ENCODE results near the gene GTPBP1. TPM values are rescaled to one million over a fixed set of nuclear protein-coding genes. Genes with fewer than 3 reads are reported as not detected.

The GTPBP1 gene
- polyA plus RNA-seq, 2 donors: 12.5 to 19.4 TPM

DNA sequence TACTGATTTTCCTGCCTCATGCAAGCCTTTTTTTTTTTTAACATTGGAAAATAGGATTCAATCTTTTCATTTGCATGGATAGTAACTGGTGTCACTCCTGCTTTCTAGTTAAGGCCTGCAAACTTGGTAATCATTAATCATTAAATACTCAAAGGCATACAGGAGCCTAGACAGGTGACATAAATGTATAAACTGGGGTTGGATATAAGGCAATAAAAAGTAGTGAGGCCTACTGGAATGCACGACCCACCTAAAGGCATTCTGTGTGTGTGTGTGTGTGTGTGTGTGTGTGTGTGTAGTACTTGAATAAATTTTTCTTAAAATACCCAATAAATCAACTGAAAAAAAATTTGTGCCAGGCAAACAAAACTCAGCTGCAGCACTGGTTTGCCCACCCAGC is 16.1 kb upstream of the GTPBP1 start:
- Histone ChIP-seq H3K9me3 (ENCODE audit: control insufficient read depth in 2 of 2, insufficient read depth in 1 of 2, low read depth in 1 of 2, low read length in 1 of 2) (no peaks in the 10 kb centered on the region), H3K4me3 (ENCODE audit: low read depth in 1 of 2, low read length in 2 of 2) (no peak overlapping the region), H3K27me3 (ENCODE audit: control insufficient read depth in 1 of 2, insufficient read depth in 2 of 2, low read length in 2 of 2) (no peaks in the 10 kb centered on the region), H3K27ac (ENCODE audit: low read depth in 2 of 2, low read length in 1 of 2) (no peak overlapping the region), H3K36me3 (ENCODE audit: control insufficient read depth in 2 of 2, insufficient read depth in 2 of 2, low read length in 1 of 2) (peaks cover 18 to 26% of the 10 kb centered on the region in 2 donors), H3K4me1 (ENCODE audit: control insufficient read depth in 2 of 2, insufficient read depth in 2 of 2, low read length in 1 of 2) (no peaks in the 10 kb centered on the region)
- 69 to 72% methylated on average over 1 of the region's 1 CpG for WGBS, 2 donors

DNA sequence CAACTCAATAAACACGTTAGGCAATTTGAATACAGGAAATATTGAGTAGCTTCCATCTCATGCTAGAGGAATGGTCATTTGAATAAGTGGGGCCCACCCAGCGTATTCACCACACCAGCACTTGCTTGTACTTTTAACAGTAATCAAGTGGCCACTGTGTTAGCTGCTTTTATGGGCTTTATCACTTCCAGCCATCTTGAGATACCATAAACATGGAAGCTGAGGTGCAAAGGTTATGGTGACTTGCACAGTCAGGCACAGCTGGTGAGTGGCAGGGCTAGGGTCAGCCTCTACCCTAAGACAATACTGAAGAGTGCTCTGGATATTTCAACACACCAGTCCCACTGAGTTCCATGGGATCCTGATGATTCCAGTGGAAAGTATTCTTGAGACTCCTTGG is 11.7 kb upstream of the GTPBP1 start:
- 81 to 87% methylated on average over 2 of the region's 2 CpGs for whole genome bisulfite sequencing, 2 donors
- no peak overlapping the region for H3K27ac ChIP-seq (ENCODE audit: low read depth in 2 of 2, low read length in 1 of 2)
- no peaks in the 10 kb centered on the region for H3K9me3 ChIP-seq (ENCODE audit: control insufficient read depth in 2 of 2, insufficient read depth in 1 of 2, low read depth in 1 of 2, low read length in 1 of 2)
- H3K27me3 ChIP-seq (ENCODE audit: control insufficient read depth in 1 of 2, insufficient read depth in 2 of 2, low read length in 2 of 2): no peaks in the 10 kb centered on the region
- no peak overlapping the region for H3K4me3 ChIP-seq (ENCODE audit: low read depth in 1 of 2, low read length in 2 of 2)
- H3K36me3 ChIP-seq (ENCODE audit: control insufficient read depth in 2 of 2, insufficient read depth in 2 of 2, low read length in 1 of 2): peaks cover 3 to 5% of the 10 kb centered on the region in 2 donors
- peaks cover 4 to 6% of the 10 kb centered on the region in 2 donors for H3K4me1 ChIP-seq (ENCODE audit: control insufficient read depth in 2 of 2, insufficient read depth in 2 of 2, low read length in 1 of 2)

DNA sequence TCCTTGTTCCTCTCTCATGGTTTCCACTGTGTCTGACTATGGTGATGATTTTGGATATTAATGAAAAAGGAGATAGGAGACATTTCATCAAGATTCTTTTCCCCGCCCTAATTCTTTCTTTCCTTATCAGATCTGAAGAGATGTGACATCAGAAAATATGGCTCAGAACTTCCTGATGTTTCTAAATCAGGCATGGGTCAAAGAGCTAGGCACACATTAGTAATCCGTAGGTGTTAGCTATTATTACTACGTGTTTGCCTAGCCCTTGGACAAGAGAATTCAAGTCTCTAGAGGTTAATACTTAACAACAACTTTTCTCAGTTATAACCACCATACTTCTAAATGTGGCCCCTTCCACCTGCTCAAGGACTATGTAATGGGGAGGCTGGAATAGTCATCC is 10.8 kb upstream of the GTPBP1 start:
- peaks cover 0 to 2% of the 10 kb centered on the region in 2 donors for H3K36me3 ChIP-seq (ENCODE audit: control insufficient read depth in 2 of 2, insufficient read depth in 2 of 2, low read length in 1 of 2)
- peak overlapping the region in 1 of 2 donors; percentile 8 for H3K27ac ChIP-seq (ENCODE audit: low read depth in 2 of 2, low read length in 1 of 2)
- H3K9me3 ChIP-seq (ENCODE audit: control insufficient read depth in 2 of 2, insufficient read depth in 1 of 2, low read depth in 1 of 2, low read length in 1 of 2): no peaks in the 10 kb centered on the region
- H3K4me1 ChIP-seq (ENCODE audit: control insufficient read depth in 2 of 2, insufficient read depth in 2 of 2, low read length in 1 of 2): peaks cover 4 to 6% of the 10 kb centered on the region in 2 donors
- no peaks in the 10 kb centered on the region for H3K27me3 ChIP-seq (ENCODE audit: control insufficient read depth in 1 of 2, insufficient read depth in 2 of 2, low read length in 2 of 2)
- 63 to 70% methylated on average over 3 of the region's 3 CpGs for WGBS, 2 donors
- H3K4me3 ChIP-seq (ENCODE audit: low read depth in 1 of 2, low read length in 2 of 2): no peak overlapping the region

DNA sequence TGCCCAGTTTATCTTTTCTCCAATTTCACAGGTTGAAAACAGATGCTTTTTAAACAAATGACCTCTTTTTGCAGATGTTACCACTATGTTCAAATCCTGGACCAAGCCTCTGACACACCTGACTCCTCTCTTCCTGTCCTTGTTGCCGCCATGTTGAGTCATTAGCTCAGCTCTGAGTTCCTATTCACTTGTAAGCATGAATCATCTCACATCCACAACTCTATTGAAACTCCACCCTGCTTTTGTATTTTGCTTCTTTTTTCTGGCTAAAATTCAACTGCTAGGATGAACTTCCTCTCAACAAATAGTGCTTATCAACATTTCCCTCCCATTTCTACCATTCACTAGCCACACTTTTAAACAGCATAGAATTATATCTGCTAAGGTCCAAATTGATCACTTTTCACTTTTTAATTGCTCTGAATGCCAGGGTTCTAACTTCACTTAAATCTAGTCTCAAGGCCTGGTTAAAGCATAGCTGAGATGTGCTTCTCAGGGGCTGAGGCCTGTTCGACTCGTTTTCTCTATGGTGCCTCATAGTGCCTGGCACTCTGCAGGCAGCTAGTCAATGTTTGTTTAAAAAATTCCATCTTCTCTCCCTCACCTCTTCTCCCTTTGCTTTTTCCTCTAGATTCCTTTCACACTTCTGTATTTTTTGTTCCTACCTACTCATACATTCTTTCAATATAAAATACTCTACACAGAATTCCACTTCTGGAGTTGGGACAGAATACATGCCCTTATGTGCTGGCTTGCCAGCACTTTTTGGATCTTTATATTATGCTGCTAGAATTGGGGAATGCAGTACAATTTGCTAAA is 8.9 kb upstream of the GTPBP1 start:
- H3K27ac ChIP-seq (ENCODE audit: low read depth in 2 of 2, low read length in 1 of 2): peak overlapping the region; percentile 86 to 92
- no peaks in the 10 kb centered on the region for H3K9me3 ChIP-seq (ENCODE audit: control insufficient read depth in 2 of 2, insufficient read depth in 1 of 2, low read depth in 1 of 2, low read length in 1 of 2)
- no peaks in the 10 kb centered on the region for H3K27me3 ChIP-seq (ENCODE audit: control insufficient read depth in 1 of 2, insufficient read depth in 2 of 2, low read length in 2 of 2)
- H3K4me3 ChIP-seq (ENCODE audit: low read depth in 1 of 2, low read length in 2 of 2): no peak overlapping the region
- WGBS, 2 donors: 18 to 30% methylated on average over 3 of the region's 3 CpGs
- peaks cover 4 to 6% of the 10 kb centered on the region in 2 donors for H3K4me1 ChIP-seq (ENCODE audit: control insufficient read depth in 2 of 2, insufficient read depth in 2 of 2, low read length in 1 of 2)
- peaks cover 0 to 2% of the 10 kb centered on the region in 2 donors for H3K36me3 ChIP-seq (ENCODE audit: control insufficient read depth in 2 of 2, insufficient read depth in 2 of 2, low read length in 1 of 2)

DNA sequence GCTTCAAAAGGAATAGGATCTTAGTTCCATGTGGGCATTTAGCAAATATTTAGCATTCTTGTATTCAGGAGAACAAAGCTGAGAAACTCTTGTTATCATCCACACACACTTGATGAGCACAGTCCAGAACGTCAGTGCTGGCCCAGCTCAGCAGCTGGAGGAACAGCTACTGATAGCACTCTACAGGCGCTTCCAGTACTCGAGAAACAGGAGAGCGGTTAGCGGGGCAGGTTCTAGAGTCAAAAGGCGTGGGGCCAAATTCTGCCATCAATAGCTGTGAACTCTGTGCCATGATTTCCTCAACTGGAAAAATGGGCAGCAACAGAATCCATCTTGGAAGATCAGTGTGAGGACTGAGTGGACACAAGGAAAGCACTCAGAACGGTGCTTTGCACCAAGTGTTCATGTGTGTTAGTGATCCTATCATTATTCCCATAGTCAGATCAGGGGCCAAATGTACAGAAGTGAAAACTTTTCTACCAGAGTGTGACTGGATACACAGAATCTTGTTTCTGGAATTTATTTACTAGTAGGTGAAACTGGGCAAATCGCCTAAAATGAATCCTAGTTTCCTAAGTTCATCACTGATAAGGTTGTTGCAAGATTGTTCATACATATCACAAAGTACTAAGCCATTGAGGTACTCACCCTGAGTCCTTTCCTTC is 8.2 kb upstream of the GTPBP1 start:
- peak overlapping the region; percentile 83 to 86 for H3K27ac ChIP-seq (ENCODE audit: low read depth in 2 of 2, low read length in 1 of 2)
- WGBS, 2 donors: 57 to 61% methylated on average over 8 of the region's 8 CpGs
- H3K4me1 ChIP-seq (ENCODE audit: control insufficient read depth in 2 of 2, insufficient read depth in 2 of 2, low read length in 1 of 2): peaks cover 4 to 6% of the 10 kb centered on the region in 2 donors
- no peaks in the 10 kb centered on the region for H3K9me3 ChIP-seq (ENCODE audit: control insufficient read depth in 2 of 2, insufficient read depth in 1 of 2, low read depth in 1 of 2, low read length in 1 of 2)
- no peak overlapping the region for H3K4me3 ChIP-seq (ENCODE audit: low read depth in 1 of 2, low read length in 2 of 2)
- peaks cover 0 to 2% of the 10 kb centered on the region in 2 donors for H3K36me3 ChIP-seq (ENCODE audit: control insufficient read depth in 2 of 2, insufficient read depth in 2 of 2, low read length in 1 of 2)
- no peaks in the 10 kb centered on the region for H3K27me3 ChIP-seq (ENCODE audit: control insufficient read depth in 1 of 2, insufficient read depth in 2 of 2, low read length in 2 of 2)

DNA sequence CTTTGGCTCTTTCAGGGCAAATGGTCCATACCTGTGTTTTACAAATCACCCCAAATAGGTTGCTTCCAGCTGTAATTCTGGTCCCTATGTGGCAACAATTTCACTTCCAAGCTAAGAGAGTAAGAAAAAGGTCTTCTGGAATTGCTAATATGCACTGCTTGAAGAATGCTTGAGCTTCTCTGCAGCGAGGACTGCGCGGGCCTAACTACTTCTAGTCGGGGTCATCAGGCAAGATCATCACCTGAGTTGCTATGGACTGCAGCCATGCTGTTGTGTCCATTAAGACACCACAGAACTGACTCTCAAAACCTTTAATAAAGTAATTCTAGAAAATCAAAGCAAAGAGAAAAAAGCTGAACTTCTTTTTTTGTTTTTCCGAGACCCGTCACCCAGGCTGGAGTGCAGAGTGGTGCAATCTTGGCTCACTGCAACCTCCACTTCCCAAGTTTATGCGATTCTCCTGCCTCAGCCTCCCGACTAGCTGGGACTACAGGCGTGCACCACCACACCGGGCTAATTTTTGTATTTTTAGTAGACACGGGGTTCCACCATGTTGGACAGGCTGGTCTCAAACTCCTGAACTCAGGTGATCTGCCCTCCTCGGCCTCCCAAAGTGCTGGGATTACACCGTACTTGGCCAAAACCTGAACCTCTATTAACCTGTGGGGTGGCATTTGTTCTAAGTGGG is 7.2 kb upstream of the GTPBP1 start:
- 92% methylated on average over 13 of the region's 13 CpGs for WGBS, 2 donors
- Histone ChIP-seq H3K36me3 (ENCODE audit: control insufficient read depth in 2 of 2, insufficient read depth in 2 of 2, low read length in 1 of 2) (no peaks in the 10 kb centered on the region), H3K27me3 (ENCODE audit: control insufficient read depth in 1 of 2, insufficient read depth in 2 of 2, low read length in 2 of 2) (no peaks in the 10 kb centered on the region), H3K4me3 (ENCODE audit: low read depth in 1 of 2, low read length in 2 of 2) (peak overlapping the region in 1 of 2 donors; percentile 61), H3K9me3 (ENCODE audit: control insufficient read depth in 2 of 2, insufficient read depth in 1 of 2, low read depth in 1 of 2, low read length in 1 of 2) (no peaks in the 10 kb centered on the region), H3K27ac (ENCODE audit: low read depth in 2 of 2, low read length in 1 of 2) (peak overlapping the region in 1 of 2 donors; percentile 97), H3K4me1 (ENCODE audit: control insufficient read depth in 2 of 2, insufficient read depth in 2 of 2, low read length in 1 of 2) (peaks cover 4 to 6% of the 10 kb centered on the region in 2 donors)

DNA sequence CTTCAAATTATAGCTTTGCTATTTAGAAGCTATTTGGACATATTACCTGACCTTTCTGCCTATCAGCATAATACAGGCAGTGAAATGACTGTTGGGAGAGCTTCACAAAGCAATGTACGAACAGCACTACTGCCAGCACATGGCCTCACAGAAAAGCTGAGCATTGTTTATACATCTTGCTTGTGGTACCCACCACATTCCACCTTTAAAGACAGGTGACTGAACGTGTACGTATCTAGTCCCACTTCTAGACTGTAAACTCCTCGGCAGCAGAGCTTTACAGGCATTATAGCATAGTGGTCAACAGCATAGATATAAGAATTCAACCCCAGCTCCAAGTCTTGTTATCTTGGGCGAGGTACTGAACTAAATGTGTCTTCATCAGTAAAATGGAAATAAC is 6.6 kb upstream of the GTPBP1 start:
- peak overlapping the region; percentile 43 to 97 for H3K27ac ChIP-seq (ENCODE audit: low read depth in 2 of 2, low read length in 1 of 2)
- peaks cover 4 to 6% of the 10 kb centered on the region in 2 donors for H3K4me1 ChIP-seq (ENCODE audit: control insufficient read depth in 2 of 2, insufficient read depth in 2 of 2, low read length in 1 of 2)
- no peaks in the 10 kb centered on the region for H3K9me3 ChIP-seq (ENCODE audit: control insufficient read depth in 2 of 2, insufficient read depth in 1 of 2, low read depth in 1 of 2, low read length in 1 of 2)
- peak overlapping the region in 1 of 2 donors; percentile 61 for H3K4me3 ChIP-seq (ENCODE audit: low read depth in 1 of 2, low read length in 2 of 2)
- H3K27me3 ChIP-seq (ENCODE audit: control insufficient read depth in 1 of 2, insufficient read depth in 2 of 2, low read length in 2 of 2): no peaks in the 10 kb centered on the region
- H3K36me3 ChIP-seq (ENCODE audit: control insufficient read depth in 2 of 2, insufficient read depth in 2 of 2, low read length in 1 of 2): no peaks in the 10 kb centered on the region
- 34 to 41% methylated on average over 5 of the region's 5 CpGs for WGBS, 2 donors

DNA sequence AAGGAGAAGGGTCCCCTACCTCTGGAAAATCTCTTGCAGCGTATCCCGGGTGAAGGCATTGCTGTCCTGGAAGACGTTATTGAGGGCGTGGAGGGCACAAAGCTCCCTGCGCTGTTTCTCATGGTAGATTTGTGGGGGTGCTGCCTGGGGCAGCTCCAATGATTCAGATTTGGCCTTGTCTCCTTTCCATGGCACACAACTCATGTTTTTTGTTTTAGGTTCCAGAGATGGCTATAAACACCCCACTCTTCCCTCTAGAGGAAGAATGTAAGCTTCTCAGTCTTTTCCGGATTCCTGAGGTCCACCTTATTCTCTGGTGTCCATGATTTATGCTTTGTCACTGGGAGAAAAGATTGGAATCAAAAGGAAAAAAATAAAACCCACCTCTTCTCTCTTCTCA is 6.0 kb upstream of the GTPBP1 start:
- H3K4me3 ChIP-seq (ENCODE audit: low read depth in 1 of 2, low read length in 2 of 2): peak overlapping the region; percentile 37 to 61
- no peaks in the 10 kb centered on the region for H3K36me3 ChIP-seq (ENCODE audit: control insufficient read depth in 2 of 2, insufficient read depth in 2 of 2, low read length in 1 of 2)
- 15 to 17% methylated on average over 6 of the region's 6 CpGs for WGBS, 2 donors
- peak overlapping the region; percentile 91 to 97 for H3K27ac ChIP-seq (ENCODE audit: low read depth in 2 of 2, low read length in 1 of 2)
- H3K4me1 ChIP-seq (ENCODE audit: control insufficient read depth in 2 of 2, insufficient read depth in 2 of 2, low read length in 1 of 2): peaks cover 4 to 6% of the 10 kb centered on the region in 2 donors
- no peaks in the 10 kb centered on the region for H3K9me3 ChIP-seq (ENCODE audit: control insufficient read depth in 2 of 2, insufficient read depth in 1 of 2, low read depth in 1 of 2, low read length in 1 of 2)
- no peaks in the 10 kb centered on the region for H3K27me3 ChIP-seq (ENCODE audit: control insufficient read depth in 1 of 2, insufficient read depth in 2 of 2, low read length in 2 of 2)

DNA sequence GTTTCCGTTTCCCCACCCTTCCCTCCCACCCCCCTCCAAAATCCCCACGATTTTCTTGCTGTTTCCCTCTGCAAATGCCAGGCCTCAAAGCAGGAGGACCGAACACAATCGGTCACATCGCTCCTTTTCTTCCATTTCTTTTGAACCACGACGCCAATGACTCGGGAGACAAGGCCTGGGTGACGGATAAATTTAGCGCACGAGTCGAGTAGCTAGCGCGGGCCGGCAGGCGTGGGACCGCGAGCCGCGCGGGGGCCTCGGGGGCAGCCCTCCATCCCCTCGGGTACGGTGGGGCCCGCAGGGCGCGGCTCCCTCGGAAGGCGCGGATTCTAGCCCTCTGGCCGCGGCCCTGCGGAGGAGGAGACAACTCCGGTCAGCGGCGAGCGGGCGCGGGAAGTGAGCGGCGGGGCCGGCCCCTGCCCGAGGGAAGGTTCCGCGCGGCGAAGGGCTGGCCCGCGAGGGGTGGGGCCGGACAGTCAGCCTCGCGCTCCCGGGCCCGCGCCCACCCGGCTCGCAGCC is 5.4 kb upstream of the GTPBP1 start:
- WGBS, 2 donors: 0% methylated on average over 33 to 57 of the region's 57 CpGs
- H3K9me3 ChIP-seq (ENCODE audit: control insufficient read depth in 2 of 2, insufficient read depth in 1 of 2, low read depth in 1 of 2, low read length in 1 of 2): no peaks in the 10 kb centered on the region
- H3K4me1 ChIP-seq (ENCODE audit: control insufficient read depth in 2 of 2, insufficient read depth in 2 of 2, low read length in 1 of 2): peaks cover 4 to 6% of the 10 kb centered on the region in 2 donors
- H3K4me3 ChIP-seq (ENCODE audit: low read depth in 1 of 2, low read length in 2 of 2): peak overlapping the region; percentile 61 to 81
- peak overlapping the region; percentile 97 to 99 for H3K27ac ChIP-seq (ENCODE audit: low read depth in 2 of 2, low read length in 1 of 2)
- H3K36me3 ChIP-seq (ENCODE audit: control insufficient read depth in 2 of 2, insufficient read depth in 2 of 2, low read length in 1 of 2): no peaks in the 10 kb centered on the region
- no peaks in the 10 kb centered on the region for H3K27me3 ChIP-seq (ENCODE audit: control insufficient read depth in 1 of 2, insufficient read depth in 2 of 2, low read length in 2 of 2)
